ENCODE measurements around the gene PCDHB13.
"Not testable (repeated sequence)": the region's sequence is repeated elsewhere in the genome, so short reads cannot be mapped to it uniquely, and the experiment has no call there.

The PCDHB13 gene
- 0 to 1.8 (median 0) reads per million in 17 experiments for total RNA-seq

- DNase-seq = peak in 2 of 4 experiments; percentile 2 to 10
Measured at GRCh38 chr5:141213656-141214339, at the start of gene PCDHB13. TSS of gene PCDHB13 (plus strand) at chr5:141213919. CDS start at chr5:141214124, 205 bp downstream.

GRCh38 chr5:141172381-141173204 is 41.1 kb upstream of the PCDHB13 start, which contains the start of gene PCDHB7:
TSS of gene PCDHB7 (plus strand) at chr5:141172644. CDS start at chr5:141172836, 192 bp downstream.
- peak in 2 of 4 experiments; percentile 7 to 8 for DNase-seq

- not testable (repeated sequence) for DNase-seq
Measured at GRCh38 chr5:141174291-141175104, 39.2 kb upstream of the PCDHB13 start.

- no peak for DNase-seq
Measured at GRCh38 chr5:141175933-141176332, 37.8 kb upstream of the PCDHB13 start.

- not testable (repeated sequence) for DNase-seq
Measured at GRCh38 chr5:141177577-141178191, 36.0 kb upstream of the PCDHB13 start, which contains the start of gene PCDHB8. TSS of gene PCDHB8 (plus strand) at chr5:141177790. CDS start at chr5:141178035, 245 bp downstream.

- not testable (repeated sequence) for DNase-seq
Measured at GRCh38 chr5:141179371-141179770, 34.3 kb upstream of the PCDHB13 start.

GRCh38 chr5:141179876-141180275 is 33.8 kb upstream of the PCDHB13 start:
- DNase-seq = not testable (repeated sequence)

- DNase-seq = no peak
Measured at GRCh38 chr5:141180313-141180712, 33.4 kb upstream of the PCDHB13 start.

- DNase-seq = no peak
Measured at GRCh38 chr5:141182248-141182647, 31.5 kb upstream of the PCDHB13 start, which contains the start of gene PCDHB16. TSS of gene PCDHB16 (plus strand) at chr5:141182387. CDS start at chr5:141182560, 173 bp downstream.

GRCh38 chr5:141184117-141184855 is 29.4 kb upstream of the PCDHB13 start:
- DNase-seq = not testable (repeated sequence)

- DNase-seq = peak in 3 of 4 experiments; percentile 5 to 28 (median 18)
Measured at GRCh38 chr5:141186897-141187512, 26.7 kb upstream of the PCDHB13 start, which contains the start of gene PCDHB9. TSS of gene PCDHB9 (plus strand) at chr5:141187161. CDS start at chr5:141187319, 158 bp downstream.

GRCh38 chr5:141188682-141189081 is 25.0 kb upstream of the PCDHB13 start:
- not testable (repeated sequence) for DNase-seq

- DNase-seq = not testable (repeated sequence)
Measured at GRCh38 chr5:141189131-141189530, 24.6 kb upstream of the PCDHB13 start.

- peak; percentile 2 to 26 (median 16) for DNase-seq
Measured at GRCh38 chr5:141192110-141192725, 21.5 kb upstream of the PCDHB13 start, which contains the start of gene PCDHB10. TSS of gene PCDHB10 (plus strand) at chr5:141192353. CDS start at chr5:141192553, 200 bp downstream.

GRCh38 chr5:141194332-141194731 is 19.4 kb upstream of the PCDHB13 start:
- DNase-seq = not testable (repeated sequence)

GRCh38 chr5:141196363-141196762 is 17.4 kb upstream of the PCDHB13 start:
- DNase-seq = no peak

GRCh38 chr5:141199359-141200235 is 14.1 kb upstream of the PCDHB13 start, which contains the start of gene PCDHB11:
TSS of gene PCDHB11 (plus strand) at chr5:141199627. CDS start at chr5:141199775, 148 bp downstream.
- no peak for DNase-seq

GRCh38 chr5:141201126-141201525 is 12.6 kb upstream of the PCDHB13 start:
- DNase-seq = not testable (repeated sequence)
